Measurements from ENCODE around the gene NOD1. TPM values are rescaled to one million over a fixed set of nuclear protein-coding genes. Genes with fewer than 3 reads are reported as not detected.
"Not testable (repeated sequence)": the region's sequence is repeated elsewhere in the genome, so short reads cannot be mapped to it uniquely, and the experiment has no call there.

Gene NOD1
- polyA plus RNA-seq, 3 donors from 2014 or later, result 5.7 to 9.9 (median 7.4) TPM

GRCh38 chr7:30491417-30491816 lies 12.8 kb upstream of the NOD1 start:
- Mint-ChIP-seq H3K27ac (no peak overlapping the region), H3K9me3 (peaks cover 2 to 15% (median 10%) of the 10 kb centered on the region in 6 donors), H3K27me3 (ENCODE audit: low read depth in 3 of 3) (peaks cover 0 to 18% (median 9%) of the 10 kb centered on the region in 3 donors), H3K36me3 (peaks cover 15 to 23% (median 23%) of the 10 kb centered on the region in 3 donors), H3K4me1 (no peaks in the 10 kb centered on the region), H3K4me3 (no peak overlapping the region)
- DNase-seq, result no peak

- DNase-seq, result no peak
- Mint-ChIP-seq H3K27me3 (ENCODE audit: low read depth in 3 of 3) (peaks cover 0 to 16% (median 5%) of the 10 kb centered on the region in 3 donors), H3K4me3 (no peak overlapping the region), H3K27ac (peak overlapping the region in 1 of 6 donors; percentile 3), H3K4me1 (no peaks in the 10 kb centered on the region), H3K36me3 (peaks cover 6 to 9% (median 8%) of the 10 kb centered on the region in 3 donors), H3K9me3 (peaks cover 2 to 15% (median 8%) of the 10 kb centered on the region in 6 donors)
Measured at GRCh38 chr7:30487371-30487770, 8.8 kb upstream of the NOD1 start.

GRCh38 chr7:30485667-30486066 lies 7.1 kb upstream of the NOD1 start:
- no peaks in the 10 kb centered on the region for H3K4me1 Mint-ChIP-seq
- H3K36me3 Mint-ChIP-seq, result no peaks in the 10 kb centered on the region
- peaks cover 0 to 7% (median 5%) of the 10 kb centered on the region in 3 donors for H3K27me3 Mint-ChIP-seq (ENCODE audit: low read depth in 3 of 3)
- no peaks in the 10 kb centered on the region for H3K9me3 Mint-ChIP-seq
- no peak overlapping the region for H3K4me3 Mint-ChIP-seq
- DNase-seq, result no peak
- no peak overlapping the region for H3K27ac Mint-ChIP-seq

- H3K27ac Mint-ChIP-seq; DNase-seq; H3K27me3 Mint-ChIP-seq (ENCODE audit: low read depth in 3 of 3); H3K4me3 Mint-ChIP-seq; H3K9me3 Mint-ChIP-seq; H3K36me3 Mint-ChIP-seq: not testable (repeated sequence)
- H3K4me1 Mint-ChIP-seq, result peaks cover 21 to 31% of the 10 kb centered on the region in 2 donors
Measured at GRCh38 chr7:30481416-30481815, 2.8 kb upstream of the NOD1 start.

GRCh38 chr7:30479202-30480120 lies 877 bp upstream of the NOD1 start:
- peaks cover 0 to 4% (median 0%) of the 10 kb centered on the region in 3 donors for H3K36me3 Mint-ChIP-seq
- H3K27me3 Mint-ChIP-seq (ENCODE audit: low read depth in 3 of 3), result peaks cover 1 to 5% (median 3%) of the 10 kb centered on the region in 3 donors
- H3K4me3 Mint-ChIP-seq, result peak overlapping the region in 4 of 5 donors; percentile 89 to 96 (median 94)
- peak overlapping the region in 2 of 6 donors; percentile 89 to 90 for H3K27ac Mint-ChIP-seq
- DNase-seq, result peak; percentile 48 to 50 (median 48)
- no peaks in the 10 kb centered on the region for H3K9me3 Mint-ChIP-seq
- peaks cover 40 to 45% of the 10 kb centered on the region in 2 donors for H3K4me1 Mint-ChIP-seq

- Mint-ChIP-seq H3K36me3 (peaks cover 0 to 16% (median 3%) of the 10 kb centered on the region in 3 donors), H3K27me3 (ENCODE audit: low read depth in 3 of 3) (peaks cover 1 to 5% (median 3%) of the 10 kb centered on the region in 3 donors)
Measured at GRCh38 chr7:30476459-30477145, 2.0 kb downstream of the NOD1 start.

GRCh38 chr7:30475580-30475979 lies 3.0 kb downstream of the NOD1 start:
- H3K27me3 Mint-ChIP-seq (ENCODE audit: low read depth in 3 of 3), result peaks cover 1 to 5% (median 3%) of the 10 kb centered on the region in 3 donors
- H3K9me3 Mint-ChIP-seq, result no peaks in the 10 kb centered on the region
- DNase-seq, result no peak
- peak overlapping the region in 2 of 6 donors; percentile 17 to 40 for H3K27ac Mint-ChIP-seq
- H3K36me3 Mint-ChIP-seq, result peaks cover 0 to 17% (median 3%) of the 10 kb centered on the region in 3 donors
- H3K4me3 Mint-ChIP-seq, result peak overlapping the region in 1 of 5 donors; percentile 10
- H3K4me1 Mint-ChIP-seq, result peaks cover 76 to 79% of the 10 kb centered on the region in 2 donors

More at GRCh38 chr7:30476459-30477145, 2.0 kb downstream of the NOD1 start:
- Mint-ChIP-seq H3K4me1 (peaks cover 65 to 69% of the 10 kb centered on the region in 2 donors), H3K9me3 (no peaks in the 10 kb centered on the region), H3K4me3 (peak overlapping the region in 4 of 5 donors; percentile 10 to 96 (median 42)), H3K27ac (peak overlapping the region; percentile 10 to 65 (median 34))
- no peak for DNase-seq

GRCh38 chr7:30474893-30475292 lies 3.7 kb downstream of the NOD1 start:
- Mint-ChIP-seq H3K27ac (peak overlapping the region in 1 of 6 donors; percentile 9), H3K27me3 (ENCODE audit: low read depth in 3 of 3) (peaks cover 1 to 3% (median 3%) of the 10 kb centered on the region in 3 donors), H3K36me3 (peaks cover 0 to 24% (median 4%) of the 10 kb centered on the region in 3 donors), H3K4me1 (peaks cover 78 to 86% of the 10 kb centered on the region in 2 donors), H3K9me3 (no peaks in the 10 kb centered on the region), H3K4me3 (no peak overlapping the region)
- no peak for DNase-seq

GRCh38 chr7:30474485-30474884 lies 4.1 kb downstream of the NOD1 start:
- Mint-ChIP-seq H3K4me1 (peaks cover 74 to 87% of the 10 kb centered on the region in 2 donors), H3K27me3 (ENCODE audit: low read depth in 3 of 3) (peaks cover 0 to 3% (median under 1%) of the 10 kb centered on the region in 3 donors), H3K36me3 (peaks cover 0 to 25% (median 6%) of the 10 kb centered on the region in 3 donors), H3K9me3 (no peaks in the 10 kb centered on the region), H3K4me3 (no peak overlapping the region), H3K27ac (peak overlapping the region in 1 of 6 donors; percentile 9)
- DNase-seq, result no peak

GRCh38 chr7:30473903-30474302 lies 4.7 kb downstream of the NOD1 start:
- H3K27me3 Mint-ChIP-seq (ENCODE audit: low read depth in 3 of 3), result no peaks in the 10 kb centered on the region
- DNase-seq, result no peak
- H3K36me3 Mint-ChIP-seq, result peaks cover 0 to 25% (median 6%) of the 10 kb centered on the region in 3 donors
- peaks cover 69 to 87% of the 10 kb centered on the region in 2 donors for H3K4me1 Mint-ChIP-seq
- H3K9me3 Mint-ChIP-seq, result no peaks in the 10 kb centered on the region
- peak overlapping the region in 1 of 6 donors; percentile 66 for H3K27ac Mint-ChIP-seq
- H3K4me3 Mint-ChIP-seq, result no peak overlapping the region

- Mint-ChIP-seq H3K36me3 (peaks cover 0 to 25% (median 6%) of the 10 kb centered on the region in 3 donors), H3K4me3 (peak overlapping the region in 1 of 5 donors; percentile 13), H3K27me3 (ENCODE audit: low read depth in 3 of 3) (no peaks in the 10 kb centered on the region), H3K4me1 (peaks cover 71 to 90% of the 10 kb centered on the region in 2 donors), H3K9me3 (no peaks in the 10 kb centered on the region), H3K27ac (peak overlapping the region in 3 of 6 donors; percentile 34 to 66 (median 39))
- DNase-seq, result no peak
Measured at GRCh38 chr7:30472784-30473775, 5.5 kb downstream of the NOD1 start.

GRCh38 chr7:30472081-30472783 lies 6.4 kb downstream of the NOD1 start:
- H3K9me3 Mint-ChIP-seq, result no peaks in the 10 kb centered on the region
- H3K36me3 Mint-ChIP-seq, result peaks cover 0 to 25% (median 6%) of the 10 kb centered on the region in 3 donors
- peaks cover 65 to 90% of the 10 kb centered on the region in 2 donors for H3K4me1 Mint-ChIP-seq
- H3K27ac Mint-ChIP-seq, result peak overlapping the region in 5 of 6 donors; percentile 42 to 79 (median 53)
- H3K27me3 Mint-ChIP-seq (ENCODE audit: low read depth in 3 of 3), result no peaks in the 10 kb centered on the region
- peak in 1 of 3 donors; percentile 6 for DNase-seq
- H3K4me3 Mint-ChIP-seq, result peak overlapping the region in 4 of 5 donors; percentile 13 to 62 (median 50)

Measured in immature natural killer cell (primary cell).